Erythroblast (primary cell): ENCODE data around the gene TIAM1.

Experiments
- DNase-seq, 2 experiments: peaks; one replicate each; lab custom pipeline; 2025; lab: John Stamatoyannopoulos, UW
- GATA1 ChIP-seq: IDR thresholded peaks from 2 replicates; pipeline ENCODE4 v1.6.1; 2011; ENCODE audit warnings: low read depth, mild to moderate bottlenecking, control low read depth, low read length, moderate library complexity
- POLR2A ChIP-seq: IDR thresholded peaks from 2 replicates; pipeline ENCODE4 v1.6.1; 2011; ENCODE audit warnings: mild to moderate bottlenecking, low read length

The TIAM1 gene

GRCh38 chr21:31090376-31090775 lies 253.7 kb downstream of the TIAM1 start:
- TF ChIP-seq GATA1 (no peak), POLR2A (no peak)
- no peak for DNase-seq

GRCh38 chr21:31088474-31088751 lies 255.6 kb downstream of the TIAM1 start:
- TF ChIP-seq GATA1 (no peak), POLR2A (no peak)
- no peak for DNase-seq

- TF ChIP-seq GATA1 (no peak), POLR2A (no peak)
- no peak for DNase-seq
Measured at GRCh38 chr21:31087639-31088473, 256.2 kb downstream of the TIAM1 start.

GRCh38 chr21:31084689-31085088 lies 259.4 kb downstream of the TIAM1 start:
- TF ChIP-seq POLR2A (no peak), GATA1 (no peak)

GRCh38 chr21:31078796-31079195 lies 265.3 kb downstream of the TIAM1 start:
- TF ChIP-seq GATA1 (no peak), POLR2A (no peak)
- no peak for DNase-seq

More at GRCh38 chr21:31084689-31085088, 259.4 kb downstream of the TIAM1 start:
- DNase-seq = no peak

GRCh38 chr21:31078216-31078615 lies 265.8 kb downstream of the TIAM1 start:
- no peak for TF ChIP-seq GATA1
- no peak for TF ChIP-seq POLR2A

GRCh38 chr21:31075848-31076247 lies 268.2 kb downstream of the TIAM1 start:
- TF ChIP-seq GATA1 (no peak), POLR2A (no peak)
- no peak for DNase-seq

More at GRCh38 chr21:31078216-31078615, 265.8 kb downstream of the TIAM1 start:
- no peak for DNase-seq

GRCh38 chr21:31072533-31072932 lies 271.5 kb downstream of the TIAM1 start:
- TF ChIP-seq POLR2A = no peak
- TF ChIP-seq GATA1 = no peak
- DNase-seq = no peak
